22Rv1 (cell line): ENCODE data around the gene ZBTB48.

ENCODE experiments used
- H3K27ac ChIP-seq: fragments of 450-650 bp; 2 replicates; pipeline ENCODE4 v1.5.1; 2017
- ZFX ChIP-seq: fragments of 450-650 bp; IDR thresholded peaks from 2 replicates; pipeline ENCODE4 v1.6.1; 2017; ENCODE audit warnings: antibody characterized with exemption, borderline replicate concordance
- TF ChIP-seq, protein P1 (sequence below): fragments of 450-650 bp; IDR thresholded peaks from 2 replicates; pipeline ENCODE4 v1.5.1; 2017; ENCODE audit warnings: mild to moderate bottlenecking

Gene ZBTB48

DNA sequence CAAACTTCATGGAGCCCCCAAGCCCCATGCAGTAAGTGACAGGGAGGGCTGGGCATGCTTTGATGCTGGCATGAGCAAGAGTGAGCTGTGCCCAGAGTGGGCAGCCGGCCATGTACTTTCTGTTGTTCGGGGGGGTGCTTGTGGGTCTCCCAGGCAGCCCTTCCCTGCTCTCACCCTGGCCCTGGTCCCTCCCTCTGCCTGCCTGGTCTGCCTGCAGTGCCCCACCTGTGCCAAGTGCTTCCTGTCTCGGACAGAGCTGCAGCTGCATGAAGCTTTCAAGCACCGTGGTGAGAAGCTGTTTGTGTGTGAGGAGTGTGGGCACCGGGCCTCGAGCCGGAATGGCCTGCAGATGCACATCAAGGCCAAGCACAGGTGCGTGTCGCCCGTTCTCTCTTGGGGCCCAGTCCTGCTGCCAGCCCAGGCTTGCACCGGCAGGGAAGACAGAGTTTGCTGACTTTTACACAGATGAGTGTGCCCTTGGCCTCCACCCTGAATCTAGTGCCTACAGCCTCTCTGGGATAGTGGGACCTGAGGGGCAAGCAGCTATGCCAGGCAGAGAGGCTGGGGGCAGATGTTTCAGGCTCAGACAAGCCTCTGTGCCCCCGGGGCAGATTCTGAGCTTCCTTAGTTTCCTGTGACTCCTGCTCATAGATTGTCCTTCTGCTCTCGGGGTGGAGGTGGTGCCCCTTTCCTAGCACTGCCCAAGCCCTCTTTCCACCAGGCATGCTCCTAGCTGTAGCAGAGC is 7.6 kb downstream of the ZBTB48 start:
- H3K27ac ChIP-seq: no peak overlapping the region
- no peak for TF ChIP-seq ZFX
- TF ChIP-seq, protein P1, sequence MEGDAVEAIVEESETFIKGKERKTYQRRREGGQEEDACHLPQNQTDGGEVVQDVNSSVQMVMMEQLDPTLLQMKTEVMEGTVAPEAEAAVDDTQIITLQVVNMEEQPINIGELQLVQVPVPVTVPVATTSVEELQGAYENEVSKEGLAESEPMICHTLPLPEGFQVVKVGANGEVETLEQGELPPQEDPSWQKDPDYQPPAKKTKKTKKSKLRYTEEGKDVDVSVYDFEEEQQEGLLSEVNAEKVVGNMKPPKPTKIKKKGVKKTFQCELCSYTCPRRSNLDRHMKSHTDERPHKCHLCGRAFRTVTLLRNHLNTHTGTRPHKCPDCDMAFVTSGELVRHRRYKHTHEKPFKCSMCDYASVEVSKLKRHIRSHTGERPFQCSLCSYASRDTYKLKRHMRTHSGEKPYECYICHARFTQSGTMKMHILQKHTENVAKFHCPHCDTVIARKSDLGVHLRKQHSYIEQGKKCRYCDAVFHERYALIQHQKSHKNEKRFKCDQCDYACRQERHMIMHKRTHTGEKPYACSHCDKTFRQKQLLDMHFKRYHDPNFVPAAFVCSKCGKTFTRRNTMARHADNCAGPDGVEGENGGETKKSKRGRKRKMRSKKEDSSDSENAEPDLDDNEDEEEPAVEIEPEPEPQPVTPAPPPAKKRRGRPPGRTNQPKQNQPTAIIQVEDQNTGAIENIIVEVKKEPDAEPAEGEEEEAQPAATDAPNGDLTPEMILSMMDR: no peak

GRCh38 chr1:6588128-6588892 is 8.5 kb downstream of the ZBTB48 start:
- TF ChIP-seq, protein P1: no peak
- TF ChIP-seq ZFX: no peak
- H3K27ac ChIP-seq: no peak overlapping the region

DNA sequence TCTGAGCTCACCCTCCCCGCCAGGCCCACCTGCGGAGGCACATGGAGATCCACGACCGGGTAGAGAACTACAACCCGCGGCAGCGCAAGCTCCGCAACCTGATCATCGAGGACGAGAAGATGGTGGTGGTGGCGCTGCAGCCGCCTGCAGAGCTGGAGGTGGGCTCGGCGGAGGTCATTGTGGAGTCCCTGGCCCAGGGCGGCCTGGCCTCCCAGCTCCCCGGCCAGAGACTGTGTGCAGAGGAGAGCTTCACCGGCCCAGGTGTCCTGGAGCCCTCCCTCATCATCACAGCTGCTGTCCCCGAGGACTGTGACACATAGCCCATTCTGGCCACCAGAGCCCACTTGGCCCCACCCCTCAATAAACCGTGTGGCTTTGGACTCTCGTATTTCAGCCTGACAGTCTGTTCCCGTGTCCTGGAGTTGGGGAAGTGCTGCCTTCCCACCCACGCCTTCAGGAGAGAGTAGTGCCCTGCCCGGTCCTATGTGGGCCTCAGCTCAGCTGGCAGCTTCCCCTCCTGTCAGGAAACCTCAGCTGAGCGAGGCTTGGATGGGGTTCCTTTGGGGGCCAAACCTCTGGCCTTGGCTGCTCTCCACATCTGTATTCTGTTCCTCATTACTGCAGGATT is 9.2 kb downstream of the ZBTB48 start:
- no peak for TF ChIP-seq ZFX
- TF ChIP-seq, protein P1: no peak
- H3K27ac ChIP-seq: no peak overlapping the region

DNA sequence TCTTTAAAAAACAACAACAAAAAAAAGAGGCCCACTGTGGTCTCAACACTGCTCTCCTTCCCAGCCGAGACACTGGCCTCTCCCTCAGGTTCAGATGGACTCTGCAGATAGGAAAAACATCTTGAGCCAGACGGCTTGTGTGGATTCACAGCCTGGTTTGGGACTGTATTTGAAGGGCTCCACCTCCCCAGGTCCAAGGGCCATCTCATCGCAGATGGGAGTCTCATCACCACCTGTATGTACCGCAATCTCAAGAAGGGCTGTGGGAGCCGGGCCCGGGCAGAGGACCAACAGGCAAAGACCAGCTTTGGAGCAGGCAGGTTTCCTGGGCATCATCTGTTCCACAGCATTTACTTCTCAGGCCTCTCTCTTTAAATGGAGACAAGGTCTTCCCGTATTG is 10.3 kb downstream of the ZBTB48 start:
- TF ChIP-seq, protein P1: no peak
- no peak for TF ChIP-seq ZFX
- no peak overlapping the region for H3K27ac ChIP-seq

DNA sequence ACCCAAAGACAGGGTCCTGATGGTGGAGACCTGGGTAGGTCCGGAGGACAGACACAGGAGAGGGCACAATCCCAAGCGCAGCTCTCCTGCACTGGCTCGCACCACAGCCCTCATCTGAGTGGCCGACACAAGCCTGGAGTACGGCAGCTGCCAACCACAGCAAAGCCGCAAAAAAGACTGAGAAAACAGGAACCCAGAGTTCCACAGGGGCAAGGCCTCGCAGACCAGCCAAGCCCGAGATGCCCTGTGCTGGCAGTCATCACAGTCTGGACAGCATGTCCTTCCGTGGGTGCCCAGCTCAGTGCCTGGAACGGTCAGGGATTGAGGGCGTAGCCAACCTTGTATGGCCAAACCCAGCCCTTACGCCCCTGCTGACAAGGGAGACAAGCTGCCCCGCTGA is 11.4 kb downstream of the ZBTB48 start:
- H3K27ac ChIP-seq: no peak overlapping the region
- TF ChIP-seq, protein P1: no peak
- no peak for TF ChIP-seq ZFX

DNA sequence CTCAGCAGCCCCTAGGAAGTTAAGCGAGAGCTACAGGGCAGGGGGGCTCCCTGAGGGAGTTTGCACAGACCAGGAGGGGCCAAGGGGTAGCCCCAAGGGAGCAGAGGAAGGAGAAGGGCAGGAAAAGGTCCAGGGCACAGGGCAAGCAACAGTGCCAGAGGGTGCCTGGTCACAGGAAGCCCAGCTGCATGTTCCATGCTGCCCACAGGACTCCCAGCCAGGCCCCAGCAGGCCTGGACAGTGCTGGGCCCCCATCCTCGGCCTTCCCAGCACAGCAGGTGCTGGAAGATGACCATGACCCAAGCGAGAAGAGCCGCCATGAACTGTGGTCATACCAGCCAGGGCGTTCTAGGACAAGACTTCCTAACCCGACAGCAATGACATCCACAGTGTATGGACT is 11.8 kb downstream of the ZBTB48 start:
- H3K27ac ChIP-seq: no peak overlapping the region
- no peak for TF ChIP-seq ZFX
- TF ChIP-seq, protein P1: no peak

GRCh38 chr1:6592441-6592840 is 12.6 kb downstream of the ZBTB48 start:
- TF ChIP-seq, protein P1: no peak
- no peak for TF ChIP-seq ZFX
- no peak overlapping the region for H3K27ac ChIP-seq
